HUDEP-2 (cell line): Measurements from ENCODE around the gene NADK2.
"Not testable (repeated sequence)": the region's sequence is repeated elsewhere in the genome, so short reads cannot be mapped to it uniquely, and the experiment has no call there.

Experiments used
- DNase-seq, 76 experiments: peaks; one replicate each; lab custom pipeline; 2025; ENCODE audit not compliant: unreplicated experiment in 76 of 76; lab: John Stamatoyannopoulos, UW

Gene NADK2

GRCh38 chr5:36241631-36242533 lies at the start of gene NADK2:
NADK2 (minus strand) TSS chr5:36241925; CDS start chr5:36241798, 127 bp downstream.
- DNase-seq = peak in 75 of 76 experiments; percentile 64 to 98 (median 93)

GRCh38 chr5:36285837-36286615 lies 44.3 kb upstream of the NADK2 start:
- no peak for DNase-seq

- DNase-seq = not testable (repeated sequence)
Observed at GRCh38 chr5:36283775-36284174, 42.0 kb upstream of the NADK2 start.

GRCh38 chr5:36281626-36282025 lies 39.9 kb upstream of the NADK2 start:
- DNase-seq = no peak

GRCh38 chr5:36279054-36279698 lies 37.5 kb upstream of the NADK2 start:
- DNase-seq = no peak

- DNase-seq = no peak
Observed at GRCh38 chr5:36277521-36278176, 35.9 kb upstream of the NADK2 start.

GRCh38 chr5:36276864-36277263 lies 35.1 kb upstream of the NADK2 start:
- no peak for DNase-seq

- DNase-seq = no peak
Observed at GRCh38 chr5:36273809-36274526, 32.2 kb upstream of the NADK2 start.

- DNase-seq = no peak
Observed at GRCh38 chr5:36272136-36272690, 30.5 kb upstream of the NADK2 start.

GRCh38 chr5:36270876-36271575 lies 29.3 kb upstream of the NADK2 start:
- no peak for DNase-seq

GRCh38 chr5:36270175-36270574 lies 28.4 kb upstream of the NADK2 start:
- DNase-seq = no peak

- no peak for DNase-seq
Observed at GRCh38 chr5:36269478-36269877, 27.8 kb upstream of the NADK2 start.

- DNase-seq = no peak
Observed at GRCh38 chr5:36267905-36268304, 26.2 kb upstream of the NADK2 start.

GRCh38 chr5:36264202-36264760 lies 22.6 kb upstream of the NADK2 start:
- no peak for DNase-seq

- no peak for DNase-seq
Observed at GRCh38 chr5:36261186-36261585, 19.5 kb upstream of the NADK2 start.

GRCh38 chr5:36253575-36253974 lies 11.8 kb upstream of the NADK2 start:
- DNase-seq = no peak

- no peak for DNase-seq
Observed at GRCh38 chr5:36252722-36253365, 11.1 kb upstream of the NADK2 start.

GRCh38 chr5:36251218-36251617 lies 9.5 kb upstream of the NADK2 start:
- no peak for DNase-seq
